Measurements from ENCODE around the gene BAG3.

- TF ChIP-seq CTCF (IDR thresholded peaks at IDR 0.05 in 4 of 5, conservative IDR thresholded peaks at IDR 0.05 in 1 of 5) (no peak), POLR2A (IDR thresholded peaks at IDR 0.05) (no peak)
These were observed 24.4 kb downstream of the BAG3 start for GRCh38 chr10:119675483-119676170.
